HCT116 (cell line): Measurements from ENCODE around the gene ETS2.

Experiments used
- CEBPB ChIP-seq: IDR thresholded peaks from 2 replicates; pipeline ENCODE4 v1.6.1; 2012; ENCODE audit warnings: low read depth
- ELF1 ChIP-seq: IDR thresholded peaks from 2 replicates; pipeline ENCODE4 v1.6.1; 2012; ENCODE audit warnings: low read depth, borderline replicate concordance
- POLR2A ChIP-seq: IDR thresholded peaks from 2 replicates; pipeline ENCODE4 v1.7.0; 2011; ENCODE audit warnings: borderline replicate concordance; ENCODE audit not compliant: insufficient read depth, insufficient read length; ENCODE audit errors: extremely low read depth
- POLR2AphosphoS5 ChIP-seq: IDR thresholded peaks from 2 replicates; pipeline ENCODE4 v1.6.1; 2011; ENCODE audit warnings: mild to moderate bottlenecking, low read depth, low read length, moderate library complexity
- RAD21 ChIP-seq: IDR thresholded peaks from 2 replicates; pipeline ENCODE4 v1.6.1; 2012; ENCODE audit warnings: low read depth, mild to moderate bottlenecking
- REST ChIP-seq: IDR thresholded peaks from 2 replicates; pipeline ENCODE4 v1.6.1; 2012; ENCODE audit warnings: low read depth
- SP1 ChIP-seq: IDR thresholded peaks from 2 replicates; pipeline ENCODE4 v1.6.1; 2012; ENCODE audit warnings: low read depth
- TF ChIP-seq, protein P1 (sequence below), 3 experiments: fragments of 200-600 bp in 1 of 3; sonication (generic) in 1 of 3; IDR thresholded peaks in 2 of 3; conservative IDR thresholded peaks in 1 of 3; 2 replicates each; pipeline ENCODE4 v1.5.1; 2012 to 2017; ENCODE audit warnings: low read depth in 2 of 3, low read length in 2 of 3, antibody characterized with exemption in 1 of 3, borderline replicate concordance in 1 of 3, control low read depth in 1 of 3, mild to moderate bottlenecking in 1 of 3, mixed read lengths in 1 of 3, mixed run types in 1 of 3, moderate library complexity in 1 of 3; ENCODE audit not compliant: insufficient read depth in 1 of 3

- TF ChIP-seq POLR2AphosphoS5: no peak
- TF ChIP-seq, protein P1, sequence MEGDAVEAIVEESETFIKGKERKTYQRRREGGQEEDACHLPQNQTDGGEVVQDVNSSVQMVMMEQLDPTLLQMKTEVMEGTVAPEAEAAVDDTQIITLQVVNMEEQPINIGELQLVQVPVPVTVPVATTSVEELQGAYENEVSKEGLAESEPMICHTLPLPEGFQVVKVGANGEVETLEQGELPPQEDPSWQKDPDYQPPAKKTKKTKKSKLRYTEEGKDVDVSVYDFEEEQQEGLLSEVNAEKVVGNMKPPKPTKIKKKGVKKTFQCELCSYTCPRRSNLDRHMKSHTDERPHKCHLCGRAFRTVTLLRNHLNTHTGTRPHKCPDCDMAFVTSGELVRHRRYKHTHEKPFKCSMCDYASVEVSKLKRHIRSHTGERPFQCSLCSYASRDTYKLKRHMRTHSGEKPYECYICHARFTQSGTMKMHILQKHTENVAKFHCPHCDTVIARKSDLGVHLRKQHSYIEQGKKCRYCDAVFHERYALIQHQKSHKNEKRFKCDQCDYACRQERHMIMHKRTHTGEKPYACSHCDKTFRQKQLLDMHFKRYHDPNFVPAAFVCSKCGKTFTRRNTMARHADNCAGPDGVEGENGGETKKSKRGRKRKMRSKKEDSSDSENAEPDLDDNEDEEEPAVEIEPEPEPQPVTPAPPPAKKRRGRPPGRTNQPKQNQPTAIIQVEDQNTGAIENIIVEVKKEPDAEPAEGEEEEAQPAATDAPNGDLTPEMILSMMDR (IDR thresholded peaks at IDR 0.05 in 2 of 3, conservative IDR thresholded peaks at IDR 0.05 in 1 of 3; ENCODE audit: borderline replicate concordance in 1 of 3, insufficient read depth in 1 of 3, low read depth in 2 of 3, low read length in 2 of 3): no peak
- no peak for TF ChIP-seq RAD21
- TF ChIP-seq ELF1: no peak
- no peak for TF ChIP-seq REST
- no peak for TF ChIP-seq CEBPB
- no peak for TF ChIP-seq POLR2A
- TF ChIP-seq SP1: no peak
Observed at GRCh38 chr21:38803075-38803660, 2.6 kb upstream of the ETS2 start.
